ENCODE measurements around the gene TRIM33. TPM values are rescaled to one million over a fixed set of nuclear protein-coding genes. Genes with fewer than 3 reads are reported as not detected.

The TRIM33 gene
- total and polyA plus RNA-seq, 2 donors (not counting 1 experiment from before 2014, with no cell fraction given): 17.8 to 21.5 TPM

- Histone ChIP-seq H4K20me1 (ENCODE audit: control insufficient read depth, extremely low read depth, insufficient read depth, low read length) (no peaks in the 10 kb centered on the region), H3K27ac (ENCODE audit: insufficient read depth, low read length) (no peak overlapping the region), H3K4me2 (ENCODE audit: extremely low read depth, insufficient read depth, low read length) (no peak overlapping the region), H3K4me3 (replicated peaks in 1 of 4; ENCODE audit: control extremely low read depth in 1 of 4, insufficient read depth in 1 of 4, low read depth in 3 of 4, low read length in 4 of 4) (no peak overlapping the region), H3K79me2 (ENCODE audit: control insufficient read depth, insufficient read depth, low read length) (peaks cover 82% of the 10 kb centered on the region), H3K4me1 (ENCODE audit: control insufficient read depth, extremely low read depth, insufficient read depth, low read length) (no peaks in the 10 kb centered on the region), H2AFZ (ENCODE audit: low read length) (no peak overlapping the region), H3K36me3 (ENCODE audit: control insufficient read depth, insufficient read depth, low read length) (no peaks in the 10 kb centered on the region), H3K27me3 (ENCODE audit: control insufficient read depth, insufficient read depth, low read length) (no peaks in the 10 kb centered on the region), H3K9me3 (ENCODE audit: control insufficient read depth, insufficient read depth, low read depth, low read length) (no peaks in the 10 kb centered on the region), H3K9ac (ENCODE audit: insufficient read depth, low read length) (no peak overlapping the region)
- TF ChIP-seq CTCF (conservative IDR thresholded peaks at IDR 0.05 in 1 of 2, IDR thresholded peaks at IDR 0.05 in 1 of 2; ENCODE audit: low read depth in 1 of 2, low read length in 2 of 2): no peak
- TF ChIP-seq EZH2 (IDR thresholded peaks at IDR 0.05; ENCODE audit: low read length, missing control alignments): no peak
- DNase-seq (ENCODE audit: low read depth in 2 of 2): no peak
Measured at GRCh38 chr1:114503916-114504422, 7.0 kb downstream of the TRIM33 start.

DNA sequence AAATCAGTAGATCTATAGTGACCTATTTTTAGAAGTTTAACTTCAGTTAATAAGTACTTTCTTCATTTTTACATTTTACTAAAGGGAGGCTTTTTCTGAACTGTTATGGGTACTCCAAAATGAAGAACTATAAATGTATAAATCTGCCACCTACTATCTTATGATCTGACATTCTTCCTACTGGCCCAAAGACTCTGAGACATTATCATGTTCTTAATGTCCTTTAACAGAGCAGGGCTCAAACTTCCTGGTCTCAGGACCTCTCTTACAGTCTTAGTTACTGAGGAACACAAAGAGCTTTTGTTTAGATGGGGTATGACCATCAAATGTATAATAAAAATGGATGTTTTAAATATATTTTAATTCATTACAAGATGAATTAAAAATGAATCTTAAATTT, 8.9 kb downstream of the TRIM33 start:
- H3K27ac ChIP-seq (ENCODE audit: insufficient read depth, low read length): no peak overlapping the region
- no peak for DNase-seq (ENCODE audit: low read depth in 2 of 2)
- no peaks in the 10 kb centered on the region for H3K36me3 ChIP-seq (ENCODE audit: control insufficient read depth, insufficient read depth, low read length)

GRCh38 chr1:114499478-114499877, 11.5 kb downstream of the TRIM33 start:
- Histone ChIP-seq H3K9ac (ENCODE audit: insufficient read depth, low read length) (no peak overlapping the region), H3K27ac (ENCODE audit: insufficient read depth, low read length) (no peak overlapping the region), H3K79me2 (ENCODE audit: control insufficient read depth, insufficient read depth, low read length) (peaks cover 75% of the 10 kb centered on the region), H2AFZ (ENCODE audit: low read length) (no peak overlapping the region), H3K27me3 (ENCODE audit: control insufficient read depth, insufficient read depth, low read length) (no peaks in the 10 kb centered on the region), H3K9me3 (ENCODE audit: control insufficient read depth, insufficient read depth, low read depth, low read length) (no peaks in the 10 kb centered on the region), H3K36me3 (ENCODE audit: control insufficient read depth, insufficient read depth, low read length) (no peaks in the 10 kb centered on the region), H3K4me2 (ENCODE audit: extremely low read depth, insufficient read depth, low read length) (no peak overlapping the region), H3K4me1 (ENCODE audit: control insufficient read depth, extremely low read depth, insufficient read depth, low read length) (no peaks in the 10 kb centered on the region), H3K4me3 (replicated peaks in 1 of 4; ENCODE audit: control extremely low read depth in 1 of 4, insufficient read depth in 1 of 4, low read depth in 3 of 4, low read length in 4 of 4) (no peak overlapping the region), H4K20me1 (ENCODE audit: control insufficient read depth, extremely low read depth, insufficient read depth, low read length) (no peaks in the 10 kb centered on the region)
- no peak for TF ChIP-seq EZH2 (IDR thresholded peaks at IDR 0.05; ENCODE audit: low read length, missing control alignments)
- no peak for TF ChIP-seq CTCF (conservative IDR thresholded peaks at IDR 0.05 in 1 of 2, IDR thresholded peaks at IDR 0.05 in 1 of 2; ENCODE audit: low read depth in 1 of 2, low read length in 2 of 2)
- no peak for DNase-seq (ENCODE audit: low read depth in 2 of 2)

More for the DNA sequence above, 8.9 kb downstream of the TRIM33 start:
- peaks cover 75% of the 10 kb centered on the region for H3K79me2 ChIP-seq (ENCODE audit: control insufficient read depth, insufficient read depth, low read length)
- no peaks in the 10 kb centered on the region for H3K9me3 ChIP-seq (ENCODE audit: control insufficient read depth, insufficient read depth, low read depth, low read length)
- H3K4me2 ChIP-seq (ENCODE audit: extremely low read depth, insufficient read depth, low read length): no peak overlapping the region
- H3K4me1 ChIP-seq (ENCODE audit: control insufficient read depth, extremely low read depth, insufficient read depth, low read length): no peaks in the 10 kb centered on the region
- H2AFZ ChIP-seq (ENCODE audit: low read length): no peak overlapping the region
- TF ChIP-seq CTCF (conservative IDR thresholded peaks at IDR 0.05 in 1 of 2, IDR thresholded peaks at IDR 0.05 in 1 of 2; ENCODE audit: low read depth in 1 of 2, low read length in 2 of 2) (no peak), EZH2 (IDR thresholded peaks at IDR 0.05; ENCODE audit: low read length, missing control alignments) (no peak)
- no peak overlapping the region for H3K4me3 ChIP-seq (replicated peaks in 1 of 4; ENCODE audit: control extremely low read depth in 1 of 4, insufficient read depth in 1 of 4, low read depth in 3 of 4, low read length in 4 of 4)
- H3K27me3 ChIP-seq (ENCODE audit: control insufficient read depth, insufficient read depth, low read length): no peaks in the 10 kb centered on the region
- H3K9ac ChIP-seq (ENCODE audit: insufficient read depth, low read length): no peak overlapping the region
- H4K20me1 ChIP-seq (ENCODE audit: control insufficient read depth, extremely low read depth, insufficient read depth, low read length): no peaks in the 10 kb centered on the region

All from fibroblast of lung (primary cell).